Endodermal cell (in vitro differentiated cells): Measurements from ENCODE around the gene GSG1L. TPM values are rescaled to one million over a fixed set of nuclear protein-coding genes. Genes with fewer than 3 reads are reported as not detected.

Experiments used
- DNase-seq: peaks from one replicate; pipeline ENCODE4 v3.0.0-alpha.2; 2017
- H3K27ac ChIP-seq: 2 replicates; pipeline ENCODE4 v1.5.1; 2013; ENCODE audit warnings: mild to moderate bottlenecking, low read depth, low read length, moderate library complexity
- H3K27me3 ChIP-seq: 2 replicates; pipeline ENCODE4 v1.6.1; 2013; ENCODE audit warnings: mild to moderate bottlenecking, low read length, moderate library complexity; ENCODE audit not compliant: insufficient read depth, control insufficient read depth, poor library complexity, severe bottlenecking
- H3K36me3 ChIP-seq: 2 replicates; pipeline ENCODE4 v1.7.0; 2013; ENCODE audit warnings: mild to moderate bottlenecking, low read length, moderate library complexity; ENCODE audit not compliant: control insufficient read depth, insufficient read depth
- H3K4me1 ChIP-seq: one replicate; pipeline ENCODE4 v1.7.0; 2013; ENCODE audit warnings: low read length; ENCODE audit not compliant: control insufficient read depth, insufficient read depth
- H3K4me3 ChIP-seq: 2 replicates; pipeline ENCODE4 v1.5.1; 2013; ENCODE audit warnings: mild to moderate bottlenecking, low read length, moderate library complexity
- H3K9ac ChIP-seq: 2 replicates; pipeline ENCODE4 v1.6.1; 2013; ENCODE audit warnings: mild to moderate bottlenecking, low read length, moderate library complexity; ENCODE audit not compliant: poor library complexity, severe bottlenecking; ENCODE audit errors: extremely low read depth
- H3K9me3 ChIP-seq: 2 replicates; pipeline ENCODE4 v1.6.1; 2013; ENCODE audit warnings: mild to moderate bottlenecking, low read length, moderate library complexity; ENCODE audit not compliant: control insufficient read depth
- H3K27ac Mint-ChIP-seq: 2 replicates; pipeline ENCODE4 v1.8.0; 2020; ENCODE audit warnings: mixed read lengths
- H3K27me3 Mint-ChIP-seq: 2 replicates; pipeline ENCODE4 v1.8.0; 2021; ENCODE audit warnings: mild to moderate bottlenecking, mixed read lengths; ENCODE audit not compliant: insufficient read depth
- H3K36me3 Mint-ChIP-seq: 2 replicates; pipeline ENCODE4 v1.8.0; 2020; ENCODE audit warnings: low read depth, mixed read lengths
- H3K4me1 Mint-ChIP-seq: 2 replicates; pipeline ENCODE4 v1.8.0; 2020; ENCODE audit warnings: mixed read lengths
- H3K4me3 Mint-ChIP-seq: 2 replicates; pipeline ENCODE4 v1.8.0; 2020; ENCODE audit warnings: mild to moderate bottlenecking, moderate library complexity, mixed read lengths
- H3K9me3 Mint-ChIP-seq: 2 replicates; pipeline ENCODE4 v1.8.0; 2020; ENCODE audit warnings: mild to moderate bottlenecking, mixed read lengths
- CTCF ChIP-seq: fragments of 200-600 bp; sonication (generic); conservative IDR thresholded peaks from 2 replicates; pipeline ENCODE4 v1.5.0; 2021; ENCODE audit warnings: antibody characterized with exemption, mild to moderate bottlenecking
- WGBS, 2 experiments: methylation state at CpG; one replicate each; pipeline versions ENCODE4 v1.1.5 to v1.1.7; 2013; ENCODE audit warnings: missing lambda C conversion rate in 2 of 2, mixed read lengths in 1 of 2; ENCODE audit not compliant: insufficient coverage in 1 of 2, insufficient read length in 1 of 2; 5-methylcytosine and 5-hydroxymethylcytosine counted together
- total RNA-seq, 2 donors: library from RNA; stranded (reverse); fragmentation: NEBNext Ultra II Directional in 1 of 2; extraction: Animal tissue kit (Norgen Biotek cat#: 25700) in 1 of 2; gene quantifications; 2 replicates in 1 of 2; 3 replicates in 1 of 2; pipeline ENCODE4 v1.2.1, GENCODE V29; 2021

GSG1L gene
- total RNA-seq, 2 donors from 2014 or later, result 0.24 TPM; not detected in 1

- no peak for DNase-seq
- Histone ChIP-seq H3K27me3 (peaks cover 7% of the 10 kb centered on the region), H3K27ac (no peak overlapping the region), H3K4me1 (no peaks in the 10 kb centered on the region), H3K9ac (no peak overlapping the region), H3K36me3 (no peaks in the 10 kb centered on the region), H3K9me3 (no peaks in the 10 kb centered on the region), H3K4me3 (no peak overlapping the region)
- H3K9me3 Mint-ChIP-seq, result peaks cover 15% of the 10 kb centered on the region
- TF ChIP-seq CTCF, result no peak
- no peaks in the 10 kb centered on the region for H3K4me1 Mint-ChIP-seq
- no peak overlapping the region for H3K27ac Mint-ChIP-seq
- 87 to 93% methylated on average over 3 to 5 of the region's 5 CpGs for WGBS, 2 experiments
- no peak overlapping the region for H3K4me3 Mint-ChIP-seq
- H3K27me3 Mint-ChIP-seq, result peaks cover 12% of the 10 kb centered on the region
- no peaks in the 10 kb centered on the region for H3K36me3 Mint-ChIP-seq
Measured at GRCh38 chr16:28019218-28019617, 44.3 kb downstream of the GSG1L start.

GRCh38 chr16:28014851-28015250 is 48.7 kb downstream of the GSG1L start:
- Histone ChIP-seq H3K27me3 (peaks cover 30% of the 10 kb centered on the region), H3K36me3 (no peaks in the 10 kb centered on the region), H3K9me3 (no peaks in the 10 kb centered on the region), H3K9ac (no peak overlapping the region), H3K27ac (no peak overlapping the region), H3K4me3 (no peak overlapping the region), H3K4me1 (no peaks in the 10 kb centered on the region)
- Mint-ChIP-seq H3K4me3 (no peak overlapping the region), H3K27me3 (peaks cover 23% of the 10 kb centered on the region), H3K9me3 (peaks cover 2% of the 10 kb centered on the region), H3K36me3 (no peaks in the 10 kb centered on the region), H3K4me1 (no peaks in the 10 kb centered on the region), H3K27ac (no peak overlapping the region)
- no peak for DNase-seq
- 90 to 92% methylated on average over 2 to 3 of the region's 3 CpGs for WGBS, 2 experiments
- TF ChIP-seq CTCF, result no peak

- no peaks in the 10 kb centered on the region for H3K4me1 ChIP-seq
- Mint-ChIP-seq H3K27me3 (peaks cover 30% of the 10 kb centered on the region), H3K4me3 (no peak overlapping the region), H3K4me1 (no peaks in the 10 kb centered on the region), H3K36me3 (no peaks in the 10 kb centered on the region), H3K27ac (no peak overlapping the region), H3K9me3 (peaks cover 2% of the 10 kb centered on the region)
- 82 to 92% methylated on average over 2 of the region's 2 CpGs for WGBS, 2 experiments
- H3K9me3 ChIP-seq, result no peaks in the 10 kb centered on the region
- no peak overlapping the region for H3K27ac ChIP-seq
- no peak for DNase-seq
- H3K36me3 ChIP-seq, result no peaks in the 10 kb centered on the region
- peaks cover 39% of the 10 kb centered on the region for H3K27me3 ChIP-seq
- H3K4me3 ChIP-seq, result no peak overlapping the region
- no peak for TF ChIP-seq CTCF
- no peak overlapping the region for H3K9ac ChIP-seq
Measured at GRCh38 chr16:28013878-28014277, 49.6 kb downstream of the GSG1L start.
